ENCODE results near the gene RERE.
"Not testable (repeated sequence)": the region's sequence is repeated elsewhere in the genome, so short reads cannot be mapped to it uniquely, and the experiment has no call there.

The RERE gene

DNA sequence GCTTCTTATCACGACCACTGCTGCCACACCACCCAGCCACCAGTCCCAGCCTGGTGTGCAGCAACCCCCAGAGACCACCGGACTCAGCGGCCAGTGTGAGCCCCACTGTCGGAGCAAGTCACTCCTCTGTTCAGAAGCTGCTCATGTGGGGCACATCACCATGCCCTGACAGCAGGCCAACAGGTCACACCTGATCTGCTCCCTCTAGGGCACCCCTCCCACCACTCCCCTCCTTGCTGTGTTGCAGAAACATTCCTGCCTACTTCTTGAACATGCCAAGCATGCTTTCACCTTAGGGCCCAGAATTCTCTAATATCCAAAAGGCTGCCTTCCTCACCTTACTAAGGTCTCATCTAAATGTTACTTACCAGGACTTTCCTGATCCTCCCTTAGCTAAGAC is 353.1 kb downstream of the RERE start:
- DNase-seq, result no peak

DNA sequence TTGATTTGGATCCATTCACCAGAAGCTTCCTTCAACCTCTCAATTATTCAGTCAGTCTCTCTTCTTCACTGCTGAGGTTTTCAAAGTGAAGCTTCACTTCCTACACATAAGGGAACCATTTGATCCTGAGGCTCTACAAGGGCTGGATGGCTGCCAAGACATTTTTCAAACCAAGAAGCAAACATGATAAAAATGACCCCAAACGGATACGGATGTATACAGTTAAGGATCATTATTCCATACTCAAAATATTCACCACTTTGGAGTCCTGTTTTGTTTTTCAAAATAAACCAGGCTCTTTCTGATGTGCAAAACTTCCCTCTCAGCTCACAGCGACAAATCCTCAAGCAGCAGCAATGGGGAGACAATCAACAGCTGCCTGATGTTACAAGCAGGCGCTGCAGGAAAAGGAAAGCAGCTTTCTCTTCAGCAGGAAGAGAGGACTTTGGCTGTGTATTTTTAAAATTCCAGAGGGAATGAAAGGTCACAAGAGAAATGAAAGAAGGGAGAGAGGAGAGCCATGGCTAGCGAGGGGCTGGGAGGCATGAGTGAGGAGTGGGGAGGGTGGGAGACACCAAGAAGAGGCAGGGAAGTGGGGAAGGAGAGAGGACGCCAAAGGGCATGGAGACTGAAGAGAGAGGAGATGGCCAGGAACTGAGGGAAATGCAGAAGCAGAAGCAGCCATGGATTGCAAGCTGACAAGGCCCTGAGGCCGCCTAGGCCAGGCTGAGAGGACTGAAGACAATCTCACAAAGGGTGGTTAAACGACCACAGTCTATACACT is 354.1 kb downstream of the RERE start:
- DNase-seq, result peak in 1 of 2 donors; percentile 11

DNA sequence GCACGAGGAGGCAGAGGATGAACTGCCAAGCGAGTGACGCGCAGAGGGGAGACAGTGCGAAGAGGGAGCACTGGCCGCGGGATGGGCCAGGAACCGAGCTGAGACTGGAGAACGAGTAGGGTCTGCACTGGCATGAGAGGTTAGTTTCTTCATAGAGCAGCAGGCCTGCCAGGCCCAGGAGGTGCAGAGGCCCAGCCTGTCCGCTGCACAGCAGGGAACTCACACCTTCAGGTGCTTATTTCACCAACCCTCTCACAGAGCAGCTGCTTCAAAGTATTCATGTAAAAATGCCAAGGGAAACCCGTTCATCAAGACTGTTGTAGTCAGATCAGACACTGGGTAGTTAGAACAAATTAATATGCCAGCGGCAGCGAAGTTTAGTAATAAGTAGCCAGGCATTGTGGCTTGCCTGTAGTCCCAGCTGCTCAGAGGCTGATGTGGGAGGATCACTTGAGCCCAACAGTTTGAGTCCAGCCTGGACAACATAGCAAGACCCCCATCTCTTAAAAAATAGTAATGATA is 355.0 kb downstream of the RERE start:
- no peak for DNase-seq

DNA sequence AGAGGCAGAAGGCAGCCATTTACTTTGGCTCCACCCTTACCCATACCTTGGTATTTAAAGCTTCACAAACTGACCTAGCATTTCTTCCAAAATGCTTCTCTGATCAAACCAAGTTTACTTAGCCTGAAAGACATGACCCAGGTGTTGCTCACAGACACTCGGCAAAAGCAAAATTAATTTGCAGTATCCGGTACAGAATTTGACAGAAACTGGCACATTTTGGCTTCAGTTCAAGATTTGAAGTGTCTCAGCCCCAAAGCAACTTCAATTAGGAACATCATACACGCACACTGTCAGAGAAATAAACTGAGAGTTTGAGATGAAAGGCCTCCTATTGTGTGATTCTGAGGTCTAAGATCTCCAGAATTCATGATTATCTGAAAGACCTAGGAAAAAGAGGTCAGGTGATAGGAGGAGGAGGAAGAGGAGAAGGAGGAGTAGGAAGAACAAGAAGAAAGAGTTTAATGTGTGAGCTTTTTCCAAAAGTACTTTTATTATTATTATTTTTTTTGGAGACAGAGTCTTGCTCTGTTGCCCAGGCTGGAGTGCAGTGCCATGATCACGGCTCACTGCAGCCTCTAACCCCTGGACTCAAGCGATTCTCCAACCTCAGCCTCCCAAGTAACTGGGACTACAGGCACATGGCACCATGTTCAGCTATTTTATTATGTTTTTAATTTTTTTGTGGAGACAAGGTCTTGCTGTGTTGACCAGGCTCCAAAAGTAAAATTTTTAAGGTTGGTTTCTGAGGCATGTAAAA is 355.9 kb downstream of the RERE start:
- no peak for DNase-seq

DNA sequence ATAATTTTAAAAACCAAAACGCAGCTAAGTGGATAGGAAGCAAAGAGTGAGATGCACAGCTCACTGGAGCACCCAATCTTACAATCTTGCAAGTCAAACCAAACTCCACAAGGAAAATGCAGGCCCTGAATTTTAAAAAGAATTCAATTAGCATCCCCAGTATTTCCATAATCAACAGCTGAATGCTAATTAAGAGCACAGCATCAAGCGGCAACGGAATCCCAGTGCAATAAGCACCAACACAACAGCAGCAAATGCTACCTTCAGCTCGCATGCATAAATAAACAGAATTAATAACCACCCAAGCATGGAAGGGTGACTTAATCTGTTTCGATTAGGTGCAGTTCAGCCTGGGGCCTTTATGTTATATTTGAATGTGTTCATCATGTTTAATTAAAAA is 356.7 kb downstream of the RERE start:
- no peak for DNase-seq

DNA sequence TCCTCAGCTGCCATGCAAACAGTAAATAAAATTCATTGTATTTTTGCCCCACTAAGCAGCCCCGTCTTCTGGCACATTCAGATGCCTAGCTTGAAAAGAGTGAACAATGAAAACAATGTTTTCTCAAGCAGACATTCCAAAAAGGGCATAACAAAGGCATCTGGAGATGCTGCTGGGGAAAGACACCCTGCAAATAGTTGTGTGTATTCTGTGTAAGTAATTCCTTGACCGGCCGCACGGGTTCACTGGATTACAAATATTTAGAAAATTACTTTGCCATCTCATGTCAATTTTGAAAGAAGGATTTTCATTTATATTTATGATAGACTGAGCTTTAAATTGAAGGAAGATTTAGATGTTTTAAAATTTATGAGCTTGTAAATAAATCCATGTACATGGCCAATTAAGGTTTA is 357.3 kb downstream of the RERE start:
- DNase-seq, result no peak

DNA sequence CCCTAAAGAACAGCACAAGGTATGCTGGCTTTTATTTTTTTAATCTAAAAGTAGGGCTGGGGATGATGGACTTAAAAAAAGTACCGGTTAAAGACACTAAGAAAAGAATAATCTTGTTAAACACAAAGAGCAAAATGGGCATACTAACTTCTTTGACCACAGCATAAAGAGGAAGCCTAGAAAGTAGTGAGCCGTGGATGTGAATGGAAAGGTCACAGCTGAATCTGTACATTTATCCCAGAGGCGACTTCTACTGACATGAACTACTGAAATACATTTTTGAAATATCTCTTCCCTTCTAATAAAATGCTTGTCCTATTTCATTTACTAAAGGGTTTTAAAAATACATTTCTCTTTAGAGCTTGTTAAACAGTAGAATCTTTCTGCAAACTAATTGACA is 358.8 kb downstream of the RERE start:
- no peak for DNase-seq

DNA sequence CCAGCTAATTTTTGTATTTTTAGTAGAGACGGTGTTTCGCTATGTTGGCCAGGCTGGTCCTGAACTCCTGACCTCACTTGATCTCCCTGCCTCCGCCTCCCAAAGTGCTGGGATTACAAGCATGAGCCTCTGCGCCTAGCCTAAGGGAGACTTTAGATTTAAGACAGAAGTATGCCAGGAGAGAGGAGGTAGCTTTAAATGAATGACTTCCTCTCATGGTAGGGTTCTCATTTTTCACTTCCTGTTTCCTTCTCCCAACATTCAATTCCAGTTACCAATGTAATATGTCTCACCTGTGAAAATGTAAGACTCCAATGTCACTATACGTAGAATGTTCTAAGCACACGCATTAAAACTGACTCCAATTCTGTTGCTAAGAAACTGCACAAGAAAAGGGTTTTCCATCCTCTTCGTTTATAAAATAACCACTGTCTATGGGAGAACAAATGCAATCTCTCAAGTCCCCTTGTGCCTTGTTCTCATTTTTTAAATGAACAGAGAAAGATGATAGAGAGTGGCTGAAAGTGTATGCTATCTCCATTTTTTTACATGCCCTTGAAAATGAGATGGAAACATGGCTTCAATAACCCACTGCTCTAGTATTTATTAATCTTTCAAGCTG is 359.6 kb downstream of the RERE start:
- no peak for DNase-seq

DNA sequence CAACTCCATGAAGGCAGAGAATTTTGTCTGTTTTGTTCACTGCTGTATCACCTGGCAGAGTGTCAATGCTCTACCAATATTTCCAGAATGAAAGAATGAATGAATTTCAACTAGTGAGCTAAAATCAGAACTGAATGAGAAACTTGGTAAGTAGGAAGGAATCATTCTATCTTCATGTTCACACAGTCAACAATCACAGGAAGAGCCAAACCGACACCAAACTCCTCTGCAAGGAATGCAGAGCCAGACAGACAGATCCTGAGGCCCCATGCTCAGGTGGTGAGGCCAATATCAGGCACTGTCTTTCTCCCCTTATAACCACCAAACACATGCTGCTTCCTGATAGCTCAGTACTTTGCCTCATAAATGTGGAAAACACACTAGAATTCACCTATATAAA is 360.4 kb downstream of the RERE start:
- DNase-seq, result no peak

DNA sequence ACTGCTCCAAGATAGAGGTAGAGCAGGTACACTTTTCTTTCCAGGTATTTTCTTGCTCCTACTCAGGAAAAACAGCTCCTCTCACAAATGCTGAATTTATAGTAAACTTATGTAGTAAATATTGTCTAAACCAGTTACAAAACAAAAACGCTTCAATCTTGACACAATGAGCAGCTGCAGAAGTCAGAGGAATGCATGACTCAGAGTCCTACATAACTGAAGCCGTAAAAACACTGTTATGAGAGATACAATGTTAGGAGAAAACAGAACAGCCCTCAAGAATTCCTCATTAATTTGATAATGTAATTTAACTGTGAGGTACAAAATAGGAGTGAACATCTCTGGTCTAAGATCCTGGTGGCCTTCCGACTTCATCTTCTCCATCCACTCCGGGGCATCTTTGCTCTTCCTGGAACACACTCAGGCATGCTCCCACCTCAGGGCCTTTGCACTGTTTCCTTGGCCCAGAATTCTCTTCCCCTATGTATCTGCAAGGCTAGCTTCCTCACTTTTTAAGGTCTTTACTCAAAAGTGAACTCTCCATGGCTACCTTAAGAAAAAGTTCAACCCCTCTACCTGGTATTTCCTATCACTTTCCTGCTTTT is 361.0 kb downstream of the RERE start:
- DNase-seq, result no peak

DNA sequence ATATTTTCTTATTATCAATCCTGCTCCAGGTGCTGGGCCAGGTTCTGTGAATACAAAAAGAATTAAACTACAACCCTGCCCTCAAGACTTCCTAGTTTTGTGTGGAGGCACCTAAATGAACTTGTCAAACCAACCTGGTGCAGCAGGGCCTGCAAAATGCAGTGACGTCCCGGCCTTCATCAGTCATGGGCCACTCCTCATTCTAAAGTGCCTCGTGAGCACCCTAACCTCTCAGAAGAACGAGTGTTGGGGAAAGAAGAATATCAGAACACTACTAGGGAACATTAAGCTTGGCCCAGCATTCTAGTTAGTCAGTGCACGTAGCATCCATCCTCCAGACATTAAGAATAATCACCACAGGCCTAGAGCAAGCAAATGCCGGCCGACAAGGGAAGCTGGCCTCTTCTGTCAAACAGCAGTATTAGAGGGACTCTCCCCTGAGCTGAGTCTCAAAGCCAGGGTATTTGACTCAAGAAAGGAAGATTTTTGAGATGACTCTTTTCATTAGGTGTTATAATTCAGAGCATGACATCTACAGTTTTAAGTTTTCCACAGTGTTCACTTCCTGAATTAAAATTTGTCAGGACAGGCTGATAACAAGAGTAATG is 361.6 kb downstream of the RERE start:
- no peak for DNase-seq

DNA sequence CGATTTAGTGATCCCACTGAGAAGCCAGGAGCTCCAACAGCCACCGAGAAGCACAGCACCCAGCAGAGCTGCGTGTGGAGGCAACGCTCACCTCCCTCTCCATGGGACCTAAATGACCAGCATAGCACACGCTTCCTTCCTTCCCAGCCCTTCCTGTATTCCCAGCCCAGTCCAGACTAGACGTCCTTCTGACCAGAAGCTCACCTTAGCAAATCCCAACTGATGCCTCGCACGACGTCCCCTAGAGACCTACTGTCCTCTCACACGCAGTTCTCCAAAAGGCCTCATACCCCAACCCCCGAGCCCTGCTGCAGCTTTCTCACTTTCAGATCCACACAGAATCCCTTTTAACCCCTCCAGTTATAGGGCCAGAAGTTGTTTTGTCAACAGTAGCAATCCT is 367.1 kb downstream of the RERE start:
- no peak for DNase-seq

DNA sequence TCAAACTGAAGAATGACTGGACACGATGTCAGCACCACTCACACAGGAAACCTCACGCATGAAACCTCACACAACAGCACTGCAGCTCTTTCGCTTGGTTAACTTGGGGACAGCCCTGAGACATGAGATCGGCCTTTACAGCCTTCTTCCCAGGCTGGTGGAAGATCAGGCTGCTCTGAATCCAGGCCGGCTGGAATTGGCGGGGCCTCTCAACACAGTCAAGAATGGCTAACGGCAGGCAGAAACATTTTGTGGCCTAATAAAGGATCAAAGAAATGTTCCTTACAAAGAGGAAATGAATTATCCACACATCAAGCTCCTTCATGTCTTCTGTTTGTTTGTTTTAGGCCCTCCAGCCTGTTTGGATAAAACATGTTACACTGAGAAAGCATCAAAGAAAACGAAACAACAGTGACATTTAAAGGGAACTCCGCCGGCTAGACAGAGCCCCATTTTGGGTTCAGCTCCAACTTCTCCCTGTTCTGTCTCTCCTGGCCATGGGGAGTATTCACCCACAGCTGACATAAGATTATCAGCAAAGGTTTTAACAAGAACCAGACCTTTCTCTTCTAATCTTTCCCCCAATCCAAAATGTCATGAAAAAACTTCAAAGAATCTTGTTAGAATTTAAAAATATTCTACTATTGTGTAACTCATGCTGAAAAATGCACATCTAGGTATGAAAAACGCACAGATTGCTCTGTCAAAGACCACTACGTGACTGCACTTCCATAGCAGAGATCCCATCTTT is 368.4 kb downstream of the RERE start:
- no peak for DNase-seq

DNA sequence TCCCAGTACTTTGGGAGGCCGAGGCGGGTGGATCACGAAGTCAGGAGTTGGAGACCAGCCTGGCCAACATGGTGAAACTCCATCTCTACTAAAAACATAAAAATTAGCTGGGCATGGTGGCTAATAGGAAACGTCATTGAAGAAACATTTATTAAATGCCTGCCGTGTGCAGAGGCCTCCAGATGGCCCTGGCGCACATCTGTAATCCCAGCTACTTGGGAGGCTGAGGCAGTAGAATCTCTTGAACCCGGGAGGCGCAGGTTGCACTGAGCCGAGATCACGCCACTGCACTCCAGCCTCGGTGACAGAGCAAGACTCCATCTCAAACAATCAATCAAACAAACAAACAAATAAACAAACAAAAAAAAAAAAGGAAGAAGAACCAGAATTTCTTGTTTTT is 368.9 kb downstream of the RERE start:
- DNase-seq, result not testable (repeated sequence)

DNA sequence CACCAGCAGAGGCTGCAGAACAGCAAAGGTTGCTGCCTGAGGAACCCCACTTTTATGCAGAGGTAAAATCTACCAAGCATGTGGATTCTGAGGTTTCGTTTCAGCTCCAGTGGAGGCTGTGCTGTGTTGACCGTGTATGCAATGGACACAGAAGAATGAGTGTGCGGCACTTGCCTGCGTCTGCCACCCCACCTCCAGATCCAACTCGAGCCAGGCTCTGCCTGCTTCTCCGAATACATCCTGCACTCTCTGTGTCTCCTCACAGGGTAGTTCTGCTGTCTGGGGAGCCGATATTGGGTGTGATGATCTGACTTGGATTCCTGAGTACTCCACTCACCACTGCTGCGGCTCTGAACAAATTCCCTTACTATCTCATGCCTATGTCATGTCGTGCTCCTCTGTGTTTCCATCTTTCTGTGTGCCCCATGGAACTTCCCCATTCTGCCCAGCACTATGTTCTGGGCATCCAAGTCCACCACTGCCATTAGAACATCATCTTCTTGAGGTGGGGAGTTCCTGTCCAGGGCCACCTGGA is 369.8 kb downstream of the RERE start:
- DNase-seq, result no peak

DNA sequence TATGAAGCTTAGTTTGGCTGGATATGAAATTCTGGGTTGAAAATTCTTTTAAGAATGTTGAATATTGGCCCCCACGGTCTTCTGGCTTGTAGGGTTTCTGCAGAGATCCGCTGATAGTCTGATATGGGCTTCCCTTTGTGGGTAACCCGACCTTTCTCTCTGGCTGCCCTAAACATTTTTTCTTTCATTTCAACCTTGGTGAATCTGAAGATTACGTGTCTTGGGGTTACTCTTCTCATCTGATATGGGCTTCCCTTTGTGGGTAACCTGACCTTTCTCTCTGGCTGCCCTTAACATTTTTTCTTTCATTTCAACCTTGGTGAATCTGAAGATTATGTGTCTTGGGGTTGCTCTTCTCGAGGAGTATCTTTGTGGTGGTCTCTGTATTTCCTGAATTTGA is 371.3 kb downstream of the RERE start:
- DNase-seq, result not testable (repeated sequence)

DNA sequence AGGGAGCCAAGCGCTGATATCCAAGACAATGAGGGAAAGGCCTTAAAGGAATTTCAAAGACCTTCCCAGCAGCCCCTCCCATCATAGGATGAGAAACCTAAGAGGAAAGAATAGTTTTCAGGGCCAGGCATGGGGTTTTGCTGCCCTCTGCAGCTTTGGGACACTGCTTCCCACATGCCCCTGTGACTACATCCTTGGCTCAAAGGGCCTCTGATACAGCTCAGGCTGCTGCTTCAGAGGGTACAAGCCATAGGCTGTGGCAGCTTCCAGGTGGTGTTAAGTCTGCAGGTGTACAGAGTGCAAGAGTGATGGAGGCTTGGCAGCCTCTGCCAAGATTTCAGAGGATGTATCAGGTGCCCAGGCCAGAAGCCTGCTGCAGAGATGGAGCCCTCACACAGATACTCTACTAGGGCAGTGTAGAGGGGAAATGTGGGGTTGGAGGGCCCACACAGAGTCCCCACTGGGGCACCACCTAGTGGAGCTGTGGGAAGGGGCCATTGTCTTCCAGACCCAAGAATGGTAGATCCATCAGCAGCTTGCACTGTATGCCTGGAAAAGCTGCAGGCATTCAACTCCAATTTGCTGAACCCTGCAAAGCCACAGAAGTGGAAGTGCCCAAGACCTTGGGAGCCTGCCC is 373.8 kb downstream of the RERE start:
- DNase-seq, result no peak

DNA sequence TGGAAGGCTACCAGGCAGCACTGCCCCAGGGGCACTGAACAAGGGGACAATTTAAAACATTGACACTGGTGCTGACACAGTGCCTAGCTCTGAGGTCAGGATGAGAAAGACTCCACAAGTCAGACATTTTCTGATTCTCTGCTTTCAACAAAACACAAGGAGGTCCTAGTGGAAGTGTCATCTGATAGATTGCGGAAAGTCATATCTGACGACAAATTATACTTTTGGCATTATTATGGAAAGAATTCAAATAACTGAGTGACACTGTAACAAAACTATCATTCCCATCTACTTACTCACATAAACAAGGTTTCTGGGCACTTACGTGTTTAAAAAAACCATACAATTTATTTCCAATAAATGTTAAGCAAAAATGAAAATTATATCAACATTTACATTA is 376.0 kb downstream of the RERE start:
- DNase-seq, result no peak

DNA sequence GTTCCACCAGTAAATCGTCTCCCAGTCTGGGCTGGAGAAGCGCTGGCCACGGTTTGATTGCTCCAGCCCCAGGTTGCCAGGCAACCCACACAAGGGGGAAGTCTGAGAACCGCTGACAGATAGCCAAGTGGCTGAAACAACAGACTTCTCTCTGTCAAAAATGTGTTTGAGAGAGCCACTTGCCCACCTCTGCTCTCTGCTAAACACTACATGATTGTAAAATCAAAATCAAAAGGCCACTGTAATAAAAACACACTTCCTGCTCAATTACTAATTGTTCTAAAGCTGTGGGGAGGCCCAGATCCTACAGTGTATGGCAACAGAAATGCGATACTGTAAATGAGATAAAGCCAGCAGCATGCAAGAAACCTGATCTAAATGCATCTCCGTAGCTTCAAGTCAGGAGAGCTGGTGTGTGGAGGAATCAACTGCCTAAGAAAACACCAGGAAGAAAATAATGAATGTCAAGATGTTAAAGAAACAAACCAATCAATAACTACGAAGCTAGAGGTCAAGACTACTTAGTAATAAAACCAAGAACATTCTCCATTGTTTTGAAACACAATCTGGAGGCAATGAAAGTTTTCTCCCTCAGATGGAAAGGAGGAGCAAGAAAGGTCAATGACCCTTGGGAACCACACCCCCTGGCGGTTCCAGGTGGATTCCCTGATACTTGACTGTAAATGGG is 378.3 kb downstream of the RERE start:
- DNase-seq, result peak in 1 of 2 donors; percentile 72

DNA sequence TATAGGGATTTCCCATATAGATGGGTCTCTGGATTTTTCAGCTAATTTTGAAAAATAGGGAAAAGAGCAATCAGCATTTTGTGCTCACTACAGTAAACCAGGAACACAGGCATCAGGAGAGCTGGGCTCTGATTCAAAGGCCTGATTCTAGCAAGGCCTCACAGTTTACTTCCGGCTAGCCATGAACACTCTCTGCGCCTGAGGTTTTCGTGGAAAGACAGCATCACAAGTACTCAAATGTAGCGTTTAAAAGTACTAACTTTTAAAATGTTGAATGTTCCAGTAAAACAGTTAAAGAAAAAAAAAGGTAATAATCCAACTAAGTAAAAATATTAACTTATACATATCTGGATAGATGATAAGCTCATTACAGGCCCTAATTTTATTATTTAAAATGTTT is 379.0 kb downstream of the RERE start:
- no peak for DNase-seq

DNA sequence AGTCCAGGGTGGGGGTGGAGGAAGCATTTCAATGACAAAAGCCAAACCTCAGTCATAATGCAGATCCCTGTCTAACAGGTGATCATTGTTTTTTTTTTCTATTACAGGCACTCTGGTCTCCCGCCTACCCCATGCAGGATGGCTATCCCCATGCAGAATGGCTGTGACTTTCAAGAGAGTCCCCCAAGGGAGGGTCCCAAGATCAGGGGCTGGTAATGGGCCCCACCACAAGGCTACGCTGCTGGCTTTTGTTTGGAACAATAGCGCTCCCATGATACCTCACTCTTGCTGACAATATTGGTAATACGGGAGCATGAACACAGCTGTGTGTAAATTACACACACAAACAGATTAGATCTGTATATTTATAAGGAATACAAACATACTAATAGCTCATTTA is 380.1 kb downstream of the RERE start:
- no peak for DNase-seq
